Upper lobe of right lung (tissue), 1 donor: ENCODE results near the gene GJB3. TPM values are rescaled to one million over a fixed set of nuclear protein-coding genes. Genes with fewer than 3 reads are reported as not detected.
"Not testable (repeated sequence)": the region's sequence is repeated elsewhere in the genome, so short reads cannot be mapped to it uniquely, and the experiment has no call there.

Source experiments
- ATAC-seq: fragments of 200-7000 bp; cut with Tn5 transposase; one replicate; pipeline ENCODE4 v1.9.1; 2020; ENCODE audit warnings: mild to moderate bottlenecking, moderate library complexity
- DNase-seq: peaks from one replicate; pipeline ENCODE4 v3.0.0-alpha.2; 2020
- H3K27ac ChIP-seq: fragments of 200-600 bp; one replicate; pipeline ENCODE4 v1.8.0; 2022
- H3K27me3 ChIP-seq: fragments of 200-600 bp; one replicate; pipeline ENCODE4 v1.8.0; 2022; ENCODE audit warnings: mild to moderate bottlenecking
- H3K36me3 ChIP-seq: fragments of 200-600 bp; one replicate; pipeline ENCODE4 v1.8.0; 2022
- H3K4me1 ChIP-seq: fragments of 200-600 bp; one replicate; pipeline ENCODE4 v1.8.0; 2022
- H3K4me3 ChIP-seq: fragments of 200-600 bp; one replicate; pipeline ENCODE4 v1.8.0; 2022; ENCODE audit warnings: mild to moderate bottlenecking
- H3K9me3 ChIP-seq: fragments of 200-600 bp; one replicate; pipeline ENCODE4 v1.8.0; 2022
- CTCF ChIP-seq: fragments of 200-600 bp; IDR thresholded peaks from one replicate; pipeline ENCODE4 v1.8.0; 2022; ENCODE audit warnings: antibody characterized with exemption
- intact Hi-C: fragments of 100-400 bp; cut with DNase I; formaldehyde crosslinking; loops from one replicate; pipeline ENCODE4 v1.11.0; 2022
- total RNA-seq: library from RNA; stranded (reverse); fragmentation: NEBNext Ultra II Directional; extraction: Animal tissue kit (Norgen Biotek cat#: 25700); gene quantifications from one replicate; pipeline ENCODE4 v1.2.1, GENCODE V29; 2021
- donor health status: DM: no; HTN: yes; CAD: no; lungs with severe emphysema.

The GJB3 gene
- total RNA-seq, 1 donor from 2014 or later, result 0.81 TPM

- Histone ChIP-seq H3K27ac (no peak overlapping the region), H3K9me3 (no peaks in the 10 kb centered on the region), H3K36me3 (no peaks in the 10 kb centered on the region), H3K27me3 (peaks cover 8% of the 10 kb centered on the region), H3K4me3 (peak overlapping the region; percentile 49), H3K4me1 (no peaks in the 10 kb centered on the region)
- intact Hi-C loops, result no loop called here
- ATAC-seq (no peak), DNase-seq (no peak)
- no peak for TF ChIP-seq CTCF
These were observed 14.9 kb downstream of the GJB3 start for GRCh38 chr1:34795916-34796315.

GRCh38 chr1:34796990-34797389, 16.0 kb downstream of the GJB3 start:
- DNase-seq (no peak), ATAC-seq (no peak)
- Histone ChIP-seq H3K27ac (no peak overlapping the region), H3K27me3 (peaks cover 8% of the 10 kb centered on the region), H3K4me3 (peak overlapping the region; percentile 49), H3K9me3 (no peaks in the 10 kb centered on the region), H3K4me1 (no peaks in the 10 kb centered on the region), H3K36me3 (no peaks in the 10 kb centered on the region)
- no peak for TF ChIP-seq CTCF
- intact Hi-C loops, result no loop called here

- H3K9me3 ChIP-seq, result no peaks in the 10 kb centered on the region
- H3K36me3 ChIP-seq, result no peaks in the 10 kb centered on the region
- H3K27me3 ChIP-seq, result no peaks in the 10 kb centered on the region
- no peak for TF ChIP-seq CTCF
- DNase-seq (no peak), ATAC-seq (no peak)
- intact Hi-C loops, result no loop called here
- no peak overlapping the region for H3K4me3 ChIP-seq
- no peaks in the 10 kb centered on the region for H3K4me1 ChIP-seq
- no peak overlapping the region for H3K27ac ChIP-seq
These were observed 19.2 kb downstream of the GJB3 start for GRCh38 chr1:34800214-34800613.

- H3K9me3 ChIP-seq, result no peaks in the 10 kb centered on the region
- intact Hi-C loops, result no loop called here
These were observed 22.8 kb downstream of the GJB3 start for GRCh38 chr1:34803770-34804169.

GRCh38 chr1:34806396-34806795, 25.4 kb downstream of the GJB3 start:
- no peak for TF ChIP-seq CTCF
- DNase-seq (no peak), ATAC-seq (no peak)
- H3K4me3 ChIP-seq, result no peak overlapping the region
- intact Hi-C loops, result no loop called here
- H3K36me3 ChIP-seq, result no peaks in the 10 kb centered on the region
- no peaks in the 10 kb centered on the region for H3K4me1 ChIP-seq
- H3K27me3 ChIP-seq, result no peaks in the 10 kb centered on the region
- no peaks in the 10 kb centered on the region for H3K9me3 ChIP-seq
- H3K27ac ChIP-seq, result no peak overlapping the region

More at GRCh38 chr1:34803770-34804169, 22.8 kb downstream of the GJB3 start:
- no peak overlapping the region for H3K27ac ChIP-seq
- DNase-seq (no peak), ATAC-seq (no peak)
- no peak overlapping the region for H3K4me3 ChIP-seq
- TF ChIP-seq CTCF, result no peak
- no peaks in the 10 kb centered on the region for H3K27me3 ChIP-seq
- no peaks in the 10 kb centered on the region for H3K4me1 ChIP-seq
- no peaks in the 10 kb centered on the region for H3K36me3 ChIP-seq

GRCh38 chr1:34808051-34808810, 27.2 kb downstream of the GJB3 start:
- intact Hi-C loops, result no loop called here
- no peak overlapping the region for H3K4me3 ChIP-seq
- H3K36me3 ChIP-seq, result no peaks in the 10 kb centered on the region
- no peak for DNase-seq
- no peak overlapping the region for H3K27ac ChIP-seq
- TF ChIP-seq CTCF, result no peak
- no peaks in the 10 kb centered on the region for H3K27me3 ChIP-seq
- no peak for ATAC-seq
- no peaks in the 10 kb centered on the region for H3K9me3 ChIP-seq
- H3K4me1 ChIP-seq, result no peaks in the 10 kb centered on the region

- H3K36me3 ChIP-seq, H3K27ac ChIP-seq, DNase-seq, H3K4me1 ChIP-seq, H3K27me3 ChIP-seq, intact Hi-C loops, ATAC-seq, H3K4me3 ChIP-seq, H3K9me3 ChIP-seq: not testable (repeated sequence)
These were observed 29.8 kb downstream of the GJB3 start for GRCh38 chr1:34810781-34811180.
